Endothelial cell of umbilical vein (primary cell): ENCODE measurements around the gene NENF. TPM values are rescaled to one million over a fixed set of nuclear protein-coding genes. Genes with fewer than 3 reads are reported as not detected.

Source experiments
- BruUV-seq: library from RNA; stranded (reverse); fragments of 400-500 nt; replicated peaks from 2 replicates; lab custom pipeline; 2021; lab: Mats Ljungman, UMichigan
- CTCF ChIA-PET: fragments of 300-600, 350-600 bp; sonication (Branson Sonifier 250); formaldehyde crosslinking; loops from one replicate; lab custom pipeline; 2021; ENCODE audit warnings: antibody characterized with exemption, inconsistent platforms; lab: Charles Lee
- POLR2A ChIA-PET: fragments of 300-600, 350-600 bp; sonication (Branson Sonifier 250); formaldehyde crosslinking; loops from one replicate; lab custom pipeline; 2021; ENCODE audit warnings: antibody characterized with exemption, inconsistent platforms; lab: Charles Lee
- DNase-seq: peaks from one replicate; pipeline ENCODE4 v3.0.0-alpha.2; 2011; ENCODE audit warnings: low read depth, low spot score
- FAIRE-seq: peaks from 2 replicates; lab custom pipeline; 2011; peaks lifted over from hg19 to GRCh38; lab: Jason Lieb, UNC
- H2AFZ ChIP-seq: 2 replicates; pipeline ENCODE4 v1.6.0; 2012; ENCODE audit warnings: low read depth, low read length, control low read depth, inconsistent platforms
- H3K27ac ChIP-seq: 2 replicates; pipeline ENCODE4 v1.5.1; 2011; ENCODE audit warnings: low read depth, mild to moderate bottlenecking, control low read depth, low read length, moderate library complexity; ENCODE audit not compliant: insufficient read depth
- H3K27me3 ChIP-seq, 2 experiments: 2 replicates each; pipeline versions ENCODE4 v1.6.0 to v1.6.1; 2011; ENCODE audit warnings: low read length in 2 of 2, mixed read lengths in 1 of 2; ENCODE audit not compliant: control insufficient read depth in 2 of 2, insufficient read depth in 2 of 2
- H3K36me3 ChIP-seq, 2 experiments: 2 replicates in 1 of 2; 3 replicates in 1 of 2; pipeline ENCODE4 v1.5.1; 2011; ENCODE audit warnings: low read length in 2 of 2, mild to moderate bottlenecking in 1 of 2, moderate library complexity in 1 of 2; ENCODE audit not compliant: control insufficient read depth in 2 of 2, insufficient read depth in 2 of 2; ENCODE audit errors: extremely low read depth in 1 of 2
- H3K4me1 ChIP-seq: 3 replicates; pipeline ENCODE4 v1.5.1; 2011; ENCODE audit warnings: mild to moderate bottlenecking, low read length; ENCODE audit not compliant: control insufficient read depth, insufficient read depth; ENCODE audit errors: extremely low read depth
- H3K4me2 ChIP-seq: 2 replicates; pipeline ENCODE4 v1.6.1; 2011; ENCODE audit warnings: low read length, control low read depth, mixed read lengths; ENCODE audit not compliant: insufficient read depth
- H3K4me3 ChIP-seq, 3 experiments: fragments of 200-600 bp in 1 of 3; sonication (generic), shearing (Covaris generic) in 1 of 3; replicated peaks in 1 of 3; 2 replicates each; pipeline ENCODE4 v1.5.1; 2011 to 2016; ENCODE audit warnings: control low read depth in 3 of 3, low read length in 3 of 3, mild to moderate bottlenecking in 2 of 3, inconsistent platforms in 1 of 3, low read depth in 1 of 3, moderate library complexity in 1 of 3; ENCODE audit not compliant: insufficient read depth in 1 of 3
- H3K79me2 ChIP-seq: 2 replicates; pipeline ENCODE4 v1.6.0; 2012; ENCODE audit warnings: low read length, inconsistent platforms; ENCODE audit not compliant: control insufficient read depth, insufficient read depth
- H3K9ac ChIP-seq: replicated peaks from 2 replicates; pipeline ENCODE3; 2011; ENCODE audit warnings: low read length, control low read depth; ENCODE audit not compliant: insufficient read depth; ENCODE audit errors: extremely low read depth
- H3K9me1 ChIP-seq: replicated peaks from 3 replicates; pipeline ENCODE4 v1.6.0; 2011; ENCODE audit warnings: mild to moderate bottlenecking, low read length; ENCODE audit not compliant: control insufficient read depth, insufficient read depth; ENCODE audit errors: extremely low read depth
- H3K9me3 ChIP-seq: replicated peaks from 2 replicates; pipeline ENCODE4 v1.5.1; 2012; ENCODE audit warnings: low read length, inconsistent platforms; ENCODE audit not compliant: control insufficient read depth, insufficient read depth
- H4K20me1 ChIP-seq: replicated peaks from 2 replicates; pipeline ENCODE3; 2011; ENCODE audit warnings: mild to moderate bottlenecking, low read length; ENCODE audit not compliant: control insufficient read depth, insufficient read depth; ENCODE audit errors: extremely low read depth
- CTCF ChIP-seq, 2 donors: IDR thresholded peaks; 1 replicate in 1 of 2; 2 replicates in 1 of 2; pipeline ENCODE4 v1.5.1; 2011; ENCODE audit warnings: low read length in 2 of 2, mild to moderate bottlenecking in 2 of 2, moderate library complexity in 2 of 2, control low read depth in 1 of 2, inconsistent platforms in 1 of 2, low read depth in 1 of 2; ENCODE audit not compliant: insufficient read depth in 1 of 2; ENCODE audit errors: extremely low read depth in 1 of 2
- EZH2 ChIP-seq: IDR thresholded peaks from 2 replicates; pipeline ENCODE4 v1.6.1; 2012; ENCODE audit warnings: borderline replicate concordance, low read depth, mild to moderate bottlenecking, moderate library complexity, low read length, inconsistent platforms; ENCODE audit not compliant: severe bottlenecking
- FOS ChIP-seq: IDR thresholded peaks from 2 replicates; pipeline ENCODE4 v1.6.1; 2011; ENCODE audit warnings: mild to moderate bottlenecking, low read length, moderate library complexity, borderline replicate concordance; ENCODE audit not compliant: insufficient read depth
- GATA2 ChIP-seq: IDR thresholded peaks from 2 replicates; pipeline ENCODE4 v1.7.0; 2011; ENCODE audit warnings: low read depth, mild to moderate bottlenecking, moderate library complexity, mixed read lengths, low read length; ENCODE audit not compliant: insufficient read length, insufficient read depth
- JUN ChIP-seq: IDR thresholded peaks from 2 replicates; pipeline ENCODE4 v1.6.1; 2011; ENCODE audit warnings: borderline replicate concordance, low read depth; ENCODE audit not compliant: insufficient read length, insufficient read depth
- MAX ChIP-seq: IDR thresholded peaks from 2 replicates; pipeline ENCODE4 v1.6.1; 2011; ENCODE audit not compliant: insufficient read depth, insufficient read length
- MYC ChIP-seq: IDR thresholded peaks from one replicate; pipeline ENCODE4 v1.6.1; 2011; ENCODE audit warnings: mild to moderate bottlenecking, low read depth, low read length
- POLR2A ChIP-seq: IDR thresholded peaks from 2 replicates; pipeline ENCODE4 v1.6.1; 2012; ENCODE audit warnings: low read depth, mild to moderate bottlenecking, control low read depth, low read length
- POLR2AphosphoS5 ChIP-seq: IDR thresholded peaks from 2 replicates; pipeline ENCODE4 v1.6.1; 2012; ENCODE audit warnings: low read depth, mild to moderate bottlenecking, control low read depth, low read length, moderate library complexity; ENCODE audit not compliant: insufficient read depth
- dilution Hi-C: fragments of 300-500 bp; cut with MboI; formaldehyde crosslinking; loops from one replicate; pipeline ENCODE4 v1.15.0; 2019; ENCODE audit warnings: low sequenced_read_pairs; ENCODE audit not compliant: extremely low pct_ligation_motif_present
- intact Hi-C: fragments of 100-400 bp; cut with micrococcal nuclease; formaldehyde crosslinking; loops from one replicate; pipeline ENCODE4 v1.10.0; 2022
- polyA plus RNA-seq, 4 experiments: library from polyadenylated mRNA; depleted of rRNA in 3 of 4; stranded (reverse) in 3 of 4; unstranded in 1 of 4; fragments of >200 nt; gene quantifications; 2 replicates each; pipeline versions ENCODE4 v1.2.1 to v1.2.3, GENCODE V29; 2011 to 2012; ENCODE audit warnings: missing spikeins in 1 of 4
- total RNA-seq: library from RNA; stranded (reverse); gene quantifications from 2 replicates; pipeline ENCODE4 v1.2.3, GENCODE V29; 2021

NENF gene
- total and polyA plus RNA-seq, 2 donors (not counting 3 experiments of a cell fraction or from before 2014, with no cell fraction given), result 19.8 to 23.0 TPM

GRCh38 chr1:212410231-212410820 lies 22.4 kb upstream of the NENF start:
- intact Hi-C loops, result no loop called here
- Histone ChIP-seq H4K20me1 (no peaks in the 10 kb centered on the region), H3K9ac (no peak overlapping the region), H3K4me1 (peaks cover 6% of the 10 kb centered on the region), H3K9me3 (no peaks in the 10 kb centered on the region), H3K4me3 (no peak overlapping the region), H3K9me1 (no peaks in the 10 kb centered on the region), H2AFZ (no peak overlapping the region), H3K36me3 (peaks cover 3 to 23% of the 10 kb centered on the region in 2 experiments), H3K4me2 (no peak overlapping the region), H3K27me3 (no peaks in the 10 kb centered on the region), H3K79me2 (peaks cover 7% of the 10 kb centered on the region), H3K27ac (no peak overlapping the region)
- no peak for DNase-seq
- CTCF ChIA-PET, result interaction anchor here (1.2 to 1.6 kb wide), 2 partner anchors 46 to 340 kb away, joined by 3 to 4 read pairs; no protein-coding TSS in a partner anchor
- dilution Hi-C loops, result no loop called here
- BruUV-seq, result no TSS peak
- TF ChIP-seq FOS (no peak), POLR2AphosphoS5 (no peak), CTCF (IDR thresholded peaks at IDR 0.05; ENCODE audit: extremely low read depth in 1 of 2, insufficient read depth in 1 of 2, low read depth in 1 of 2, low read length in 2 of 2) (no peak), GATA2 (no peak), POLR2A (no peak), JUN (no peak), MYC (no peak), EZH2 (no peak), MAX (no peak)
- no peak for FAIRE-seq
- POLR2A ChIA-PET, result no interaction called here
